Lung (tissue), 12 donors: ENCODE data around the gene OMP. TPM values are rescaled to one million over a fixed set of nuclear protein-coding genes. Genes with fewer than 3 reads are reported as not detected.

ENCODE experiments used
- ATAC-seq: fragments of 200-7000 bp; cut with Tn5 transposase; one replicate; pipeline ENCODE4 v1.9.1; 2020; ENCODE audit warnings: moderate number of reproducible peaks; ENCODE audit not compliant: insufficient read depth, low FRiP score
- DNase-seq, 3 donors: peaks; one replicate each; pipeline ENCODE4 v3.0.0-alpha.2; 2013 to 2017
- H3K27ac ChIP-seq, 2 donors: one replicate each; pipeline ENCODE4 v1.5.1; 2013; ENCODE audit warnings: mild to moderate bottlenecking in 2 of 2, moderate library complexity in 2 of 2, control low read depth in 1 of 2, inconsistent platforms in 1 of 2, low read depth in 1 of 2, low read length in 1 of 2
- H3K27me3 ChIP-seq, 3 donors: one replicate each; pipeline ENCODE4 v1.5.1; 2013; ENCODE audit warnings: low read length in 2 of 3; ENCODE audit not compliant: control insufficient read depth in 3 of 3, insufficient read depth in 3 of 3
- H3K36me3 ChIP-seq, 4 donors: one replicate each; pipeline ENCODE4 v1.5.1; 2013; ENCODE audit warnings: low read length in 4 of 4, mild to moderate bottlenecking in 1 of 4, moderate library complexity in 1 of 4; ENCODE audit not compliant: control insufficient read depth in 4 of 4, insufficient read depth in 4 of 4
- H3K4me1 ChIP-seq, 5 donors: one replicate each; pipeline ENCODE4 v1.5.1; 2013; ENCODE audit warnings: low read length in 5 of 5, mild to moderate bottlenecking in 2 of 5, moderate library complexity in 1 of 5; ENCODE audit not compliant: control insufficient read depth in 5 of 5, insufficient read depth in 5 of 5
- H3K4me3 ChIP-seq: one replicate; pipeline ENCODE4 v1.5.1; 2013; ENCODE audit warnings: mild to moderate bottlenecking, control low read depth, moderate library complexity
- H3K9ac ChIP-seq, 2 donors: one replicate each; pipeline ENCODE4 v1.5.1; 2013; ENCODE audit warnings: low read length in 2 of 2, control low read depth in 1 of 2; ENCODE audit not compliant: insufficient read depth in 1 of 2
- H3K9me3 ChIP-seq, 4 donors: one replicate each; pipeline ENCODE4 v1.5.1; 2013; ENCODE audit warnings: low read length in 3 of 4, mild to moderate bottlenecking in 1 of 4, moderate library complexity in 1 of 4; ENCODE audit not compliant: control insufficient read depth in 4 of 4, insufficient read depth in 3 of 4
- WGBS, 2 donors: extraction: QIAGEN DNeasy Blood & Tissue Kit; methylation state at CpG; one replicate each; pipeline ENCODE4 v1.1.7; 2013; 5-methylcytosine and 5-hydroxymethylcytosine counted together
- polyA plus RNA-seq, 2 donors: library from polyadenylated mRNA; stranded (reverse); fragments of 200-250 nt; gene quantifications; one replicate each; pipeline ENCODE4 v1.2.1, GENCODE V29; 2013
- total RNA-seq, 2 donors: library from RNA; depleted of rRNA in 1 of 2; stranded (reverse); fragments of >200 nt in 1 of 2; gene quantifications; one replicate each; pipeline ENCODE4 v1.2.1, GENCODE V29; 2014 to 2021
- TF ChIP-seq, protein P1 (sequence below): IDR thresholded peaks from 2 replicates; pipeline ENCODE4 v1.5.1; 2012; ENCODE audit warnings: mild to moderate bottlenecking; ENCODE audit errors: control extremely low read depth, extremely low read depth
- donor health status: control.
- donor health status: control.
- donor health status: Bipolar disorder and iron deficiency.
- donor health status: healthy.
- donor health status: DM: yes; HTN: yes; CAD: no.

OMP gene
- total and polyA plus RNA-seq, 4 donors: 0.37 to 0.74 (median 0.61) TPM; not detected in 1

DNA sequence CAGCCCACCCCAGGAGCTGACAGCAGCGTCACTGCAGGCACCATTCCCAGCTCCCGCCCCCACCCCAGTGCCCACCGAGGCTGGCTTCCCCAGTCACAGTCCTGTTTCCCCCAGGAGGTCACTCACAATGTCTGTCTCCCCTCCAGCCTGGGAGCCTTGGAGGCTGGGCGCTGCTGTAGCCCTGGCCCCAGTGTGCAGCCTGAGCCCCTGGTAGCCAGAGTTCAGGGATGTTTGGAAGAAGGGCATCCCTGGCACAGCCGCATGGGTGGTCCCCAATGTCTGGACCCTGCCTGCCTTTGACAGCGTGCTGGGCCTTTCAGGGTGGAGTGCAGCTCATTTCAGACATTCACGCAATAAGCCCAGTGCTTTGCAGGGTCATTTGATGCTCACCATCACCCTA lies 31.6 kb upstream of the OMP start:
- TF ChIP-seq, protein P1, sequence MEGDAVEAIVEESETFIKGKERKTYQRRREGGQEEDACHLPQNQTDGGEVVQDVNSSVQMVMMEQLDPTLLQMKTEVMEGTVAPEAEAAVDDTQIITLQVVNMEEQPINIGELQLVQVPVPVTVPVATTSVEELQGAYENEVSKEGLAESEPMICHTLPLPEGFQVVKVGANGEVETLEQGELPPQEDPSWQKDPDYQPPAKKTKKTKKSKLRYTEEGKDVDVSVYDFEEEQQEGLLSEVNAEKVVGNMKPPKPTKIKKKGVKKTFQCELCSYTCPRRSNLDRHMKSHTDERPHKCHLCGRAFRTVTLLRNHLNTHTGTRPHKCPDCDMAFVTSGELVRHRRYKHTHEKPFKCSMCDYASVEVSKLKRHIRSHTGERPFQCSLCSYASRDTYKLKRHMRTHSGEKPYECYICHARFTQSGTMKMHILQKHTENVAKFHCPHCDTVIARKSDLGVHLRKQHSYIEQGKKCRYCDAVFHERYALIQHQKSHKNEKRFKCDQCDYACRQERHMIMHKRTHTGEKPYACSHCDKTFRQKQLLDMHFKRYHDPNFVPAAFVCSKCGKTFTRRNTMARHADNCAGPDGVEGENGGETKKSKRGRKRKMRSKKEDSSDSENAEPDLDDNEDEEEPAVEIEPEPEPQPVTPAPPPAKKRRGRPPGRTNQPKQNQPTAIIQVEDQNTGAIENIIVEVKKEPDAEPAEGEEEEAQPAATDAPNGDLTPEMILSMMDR: no peak
- no peak overlapping the region for H3K9ac ChIP-seq
- H3K27ac ChIP-seq: no peak overlapping the region
- H3K36me3 ChIP-seq: no peaks in the 10 kb centered on the region
- no peaks in the 10 kb centered on the region for H3K9me3 ChIP-seq
- DNase-seq (peak in 1 of 3 donors; percentile 8), ATAC-seq (no peak)
- H3K4me3 ChIP-seq: no peak overlapping the region
- WGBS, 2 donors: 81 to 87% methylated on average over 7 of the region's 7 CpGs
- no peaks in the 10 kb centered on the region for H3K27me3 ChIP-seq
- peaks cover 0 to 40% (median 29%) of the 10 kb centered on the region in 5 donors for H3K4me1 ChIP-seq

DNA sequence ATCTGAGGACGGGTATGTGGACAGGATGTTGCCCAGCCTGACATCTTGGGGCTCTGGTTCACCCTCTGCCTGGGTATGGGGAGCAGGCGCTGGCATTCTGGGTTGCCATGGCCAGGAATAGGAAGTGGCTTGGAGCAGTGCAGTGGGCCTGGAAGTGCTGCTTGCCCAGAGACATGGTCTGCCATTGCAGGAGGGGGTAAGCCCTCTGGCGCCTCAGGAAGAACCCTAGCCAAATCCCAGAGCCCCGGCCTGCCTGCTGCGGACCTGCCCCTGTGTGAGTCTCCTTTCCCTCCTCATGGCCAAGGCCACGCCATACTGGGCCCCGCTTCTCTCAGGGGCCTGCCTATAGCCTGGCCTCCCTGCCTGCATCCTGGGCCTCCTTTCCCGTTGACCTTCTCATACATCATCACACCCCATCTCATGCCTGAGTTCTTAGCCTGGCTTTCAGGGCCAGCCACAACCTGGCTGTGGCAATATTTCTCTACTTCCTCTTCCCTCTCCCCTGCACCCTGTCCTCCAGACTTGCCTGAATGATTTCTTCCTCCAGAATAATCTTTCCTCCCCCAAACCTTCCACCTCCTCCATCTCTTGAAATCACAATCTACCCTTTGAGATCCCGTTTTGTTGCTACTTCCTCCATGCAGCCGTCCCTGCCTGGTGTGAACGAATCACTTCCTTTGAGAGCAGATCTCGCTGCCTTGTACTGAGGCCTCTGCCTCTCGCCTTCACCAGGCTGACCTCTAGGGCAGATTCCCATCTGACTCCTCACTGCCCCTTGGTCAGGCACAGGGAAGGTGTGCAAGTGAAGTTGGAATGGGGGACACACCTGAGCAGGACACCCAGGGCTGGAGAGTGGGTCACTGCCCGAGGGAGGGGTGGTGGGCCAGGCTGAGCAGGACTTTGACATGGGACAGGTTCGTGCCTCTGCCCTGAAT lies 30.7 kb upstream of the OMP start:
- peak in 1 of 3 donors; percentile 13 for DNase-seq
- TF ChIP-seq, protein P1: no peak
- WGBS, 2 donors: 64 to 70% methylated on average over 15 of the region's 15 CpGs
- no peak overlapping the region for H3K9ac ChIP-seq
- no peak for ATAC-seq
- peaks cover 0 to 39% (median 29%) of the 10 kb centered on the region in 5 donors for H3K4me1 ChIP-seq
- no peaks in the 10 kb centered on the region for H3K9me3 ChIP-seq
- H3K4me3 ChIP-seq: no peak overlapping the region
- no peaks in the 10 kb centered on the region for H3K27me3 ChIP-seq
- peak overlapping the region in 1 of 2 donors; percentile 61 for H3K27ac ChIP-seq
- H3K36me3 ChIP-seq: no peaks in the 10 kb centered on the region

DNA sequence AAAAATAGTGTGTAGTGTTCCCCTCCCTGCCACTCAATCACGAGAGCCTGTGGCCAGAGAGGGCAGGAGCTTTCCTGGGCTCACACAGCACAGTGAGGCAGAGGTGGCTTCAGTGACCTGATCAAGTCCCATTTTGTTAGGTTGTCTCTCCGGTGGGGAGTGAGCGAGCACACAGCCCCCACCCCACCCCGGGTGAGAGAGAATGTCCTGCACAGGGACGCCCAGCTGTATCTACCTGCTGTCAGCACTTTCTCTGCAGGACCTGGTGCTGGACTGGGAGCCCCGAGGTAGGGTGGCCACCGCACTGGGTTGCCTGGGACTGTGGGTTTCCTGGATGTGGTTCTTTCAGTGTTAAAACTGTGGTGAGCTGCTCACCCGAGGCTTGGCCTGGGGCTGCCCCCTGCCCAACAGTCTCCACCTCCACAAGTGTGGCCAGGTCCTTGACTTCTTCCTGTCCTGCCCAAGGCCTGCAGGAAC lies 29.8 kb upstream of the OMP start:
- peak overlapping the region in 1 of 2 donors; percentile 43 for H3K9ac ChIP-seq
- H3K36me3 ChIP-seq: no peaks in the 10 kb centered on the region
- DNase-seq (no peak), ATAC-seq (no peak)
- no peaks in the 10 kb centered on the region for H3K9me3 ChIP-seq
- H3K4me1 ChIP-seq: peaks cover 0 to 33% (median 27%) of the 10 kb centered on the region in 5 donors
- TF ChIP-seq, protein P1: no peak
- no peak overlapping the region for H3K4me3 ChIP-seq
- H3K27me3 ChIP-seq: no peaks in the 10 kb centered on the region
- H3K27ac ChIP-seq: peak overlapping the region; percentile 46 to 61
- WGBS, 2 donors: 59 to 61% methylated on average over 8 of the region's 8 CpGs
